ENCODE data around the gene IFIH1. TPM values are rescaled to one million over a fixed set of nuclear protein-coding genes. Genes with fewer than 3 reads are reported as not detected.

IFIH1 gene
- total RNA-seq, 1 donor from 2014 or later, result 6.0 TPM

DNA sequence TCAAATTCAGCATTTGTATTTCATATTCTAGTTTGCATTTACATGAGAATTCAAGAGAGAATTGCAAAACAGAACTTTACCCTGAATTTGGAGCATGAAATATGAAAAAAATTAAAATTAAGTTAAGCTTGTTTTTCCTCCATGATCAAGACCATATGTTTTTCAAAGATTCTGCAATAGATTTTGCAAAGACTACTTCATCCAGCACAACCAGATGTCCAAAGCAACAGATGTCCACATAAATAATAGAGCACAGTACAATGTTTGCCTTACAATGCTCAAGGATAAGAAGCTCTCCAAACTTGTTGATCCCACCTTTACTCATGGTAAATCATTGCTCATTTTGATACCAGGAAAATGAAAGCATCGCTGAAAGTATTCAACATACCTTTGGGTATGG is 100.9 kb downstream of the IFIH1 start:
- DNase-seq, result no peak
- TF ChIP-seq, protein P1, sequence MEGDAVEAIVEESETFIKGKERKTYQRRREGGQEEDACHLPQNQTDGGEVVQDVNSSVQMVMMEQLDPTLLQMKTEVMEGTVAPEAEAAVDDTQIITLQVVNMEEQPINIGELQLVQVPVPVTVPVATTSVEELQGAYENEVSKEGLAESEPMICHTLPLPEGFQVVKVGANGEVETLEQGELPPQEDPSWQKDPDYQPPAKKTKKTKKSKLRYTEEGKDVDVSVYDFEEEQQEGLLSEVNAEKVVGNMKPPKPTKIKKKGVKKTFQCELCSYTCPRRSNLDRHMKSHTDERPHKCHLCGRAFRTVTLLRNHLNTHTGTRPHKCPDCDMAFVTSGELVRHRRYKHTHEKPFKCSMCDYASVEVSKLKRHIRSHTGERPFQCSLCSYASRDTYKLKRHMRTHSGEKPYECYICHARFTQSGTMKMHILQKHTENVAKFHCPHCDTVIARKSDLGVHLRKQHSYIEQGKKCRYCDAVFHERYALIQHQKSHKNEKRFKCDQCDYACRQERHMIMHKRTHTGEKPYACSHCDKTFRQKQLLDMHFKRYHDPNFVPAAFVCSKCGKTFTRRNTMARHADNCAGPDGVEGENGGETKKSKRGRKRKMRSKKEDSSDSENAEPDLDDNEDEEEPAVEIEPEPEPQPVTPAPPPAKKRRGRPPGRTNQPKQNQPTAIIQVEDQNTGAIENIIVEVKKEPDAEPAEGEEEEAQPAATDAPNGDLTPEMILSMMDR (IDR thresholded peaks at IDR 0.05; ENCODE audit: borderline replicate concordance), result no peak
- intact Hi-C loops (cut with micrococcal nuclease), result no loop called here
- Histone ChIP-seq H3K27ac (replicated peaks) (no peak overlapping the region), H3K9me3 (replicated peaks) (no peaks in the 10 kb centered on the region), H3K4me1 (no peaks in the 10 kb centered on the region), H3K36me3 (no peaks in the 10 kb centered on the region), H3K27me3 (ENCODE audit: low read depth) (no peaks in the 10 kb centered on the region), H3K4me3 (no peak overlapping the region)

Other genes with a start within 250 kb of the IFIH1 start
- gene DPP4, start 244.5 kb downstream of the IFIH1 start, total RNA-seq, result 4.4 TPM
- not detected for gene GCG, start 166.4 kb downstream of the IFIH1 start, total RNA-seq
- 0.71 TPM for gene FAP, start 75.2 kb downstream of the IFIH1 start, total RNA-seq
- gene GCA, start 25.4 kb upstream of the IFIH1 start, total RNA-seq, result 7.4 TPM